Testis (tissue), 2 donors: ENCODE measurements around the gene CRABP2.

Source experiments
- POLR2A ChIP-seq: fragments of 450-650 bp; IDR thresholded peaks from one replicate; pipeline ENCODE4 v1.6.1; 2017; ENCODE audit warnings: antibody characterized with exemption, mild to moderate bottlenecking, moderate library complexity
- TF ChIP-seq, protein P1 (sequence below), 3 experiments: fragments of 450-650 bp in 2 of 3; fragments of 200-600 bp in 1 of 3; sonication (generic) in 1 of 3; IDR thresholded peaks; one replicate each; pipeline ENCODE4 v1.5.1; 2016 to 2019; ENCODE audit warnings: antibody characterized with exemption in 3 of 3, mild to moderate bottlenecking in 2 of 3, moderate library complexity in 1 of 3

DNA sequence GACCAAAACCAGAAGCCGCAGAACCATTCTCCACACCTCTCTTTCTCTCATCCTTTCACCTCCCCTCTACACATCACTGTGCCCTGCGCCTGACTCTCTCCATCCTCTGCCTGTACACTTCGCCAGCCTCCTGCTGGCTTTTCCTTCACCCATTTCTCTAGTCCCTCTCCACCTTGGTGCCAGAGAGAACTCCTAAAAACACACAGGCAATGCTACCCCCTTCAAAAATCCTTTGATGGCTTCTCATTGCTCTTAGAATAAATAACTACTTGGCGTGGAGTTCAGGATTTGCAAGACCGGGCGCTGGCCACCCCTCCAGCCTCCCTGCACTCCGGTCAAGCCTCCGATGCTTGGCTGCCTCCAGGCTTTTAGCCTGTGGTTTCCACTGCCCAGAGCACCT is 8.6 kb downstream of the CRABP2 start:
- TF ChIP-seq, protein P1, sequence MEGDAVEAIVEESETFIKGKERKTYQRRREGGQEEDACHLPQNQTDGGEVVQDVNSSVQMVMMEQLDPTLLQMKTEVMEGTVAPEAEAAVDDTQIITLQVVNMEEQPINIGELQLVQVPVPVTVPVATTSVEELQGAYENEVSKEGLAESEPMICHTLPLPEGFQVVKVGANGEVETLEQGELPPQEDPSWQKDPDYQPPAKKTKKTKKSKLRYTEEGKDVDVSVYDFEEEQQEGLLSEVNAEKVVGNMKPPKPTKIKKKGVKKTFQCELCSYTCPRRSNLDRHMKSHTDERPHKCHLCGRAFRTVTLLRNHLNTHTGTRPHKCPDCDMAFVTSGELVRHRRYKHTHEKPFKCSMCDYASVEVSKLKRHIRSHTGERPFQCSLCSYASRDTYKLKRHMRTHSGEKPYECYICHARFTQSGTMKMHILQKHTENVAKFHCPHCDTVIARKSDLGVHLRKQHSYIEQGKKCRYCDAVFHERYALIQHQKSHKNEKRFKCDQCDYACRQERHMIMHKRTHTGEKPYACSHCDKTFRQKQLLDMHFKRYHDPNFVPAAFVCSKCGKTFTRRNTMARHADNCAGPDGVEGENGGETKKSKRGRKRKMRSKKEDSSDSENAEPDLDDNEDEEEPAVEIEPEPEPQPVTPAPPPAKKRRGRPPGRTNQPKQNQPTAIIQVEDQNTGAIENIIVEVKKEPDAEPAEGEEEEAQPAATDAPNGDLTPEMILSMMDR (IDR thresholded peaks at IDR 0.05), result no peak
- TF ChIP-seq POLR2A, result no peak
